ENCODE measurements around the gene CACNA1C. TPM values are rescaled to one million over a fixed set of nuclear protein-coding genes. Genes with fewer than 3 reads are reported as not detected.

CACNA1C gene
- total RNA-seq, 2 experiments from 2014 or later = 0.04 TPM

DNA sequence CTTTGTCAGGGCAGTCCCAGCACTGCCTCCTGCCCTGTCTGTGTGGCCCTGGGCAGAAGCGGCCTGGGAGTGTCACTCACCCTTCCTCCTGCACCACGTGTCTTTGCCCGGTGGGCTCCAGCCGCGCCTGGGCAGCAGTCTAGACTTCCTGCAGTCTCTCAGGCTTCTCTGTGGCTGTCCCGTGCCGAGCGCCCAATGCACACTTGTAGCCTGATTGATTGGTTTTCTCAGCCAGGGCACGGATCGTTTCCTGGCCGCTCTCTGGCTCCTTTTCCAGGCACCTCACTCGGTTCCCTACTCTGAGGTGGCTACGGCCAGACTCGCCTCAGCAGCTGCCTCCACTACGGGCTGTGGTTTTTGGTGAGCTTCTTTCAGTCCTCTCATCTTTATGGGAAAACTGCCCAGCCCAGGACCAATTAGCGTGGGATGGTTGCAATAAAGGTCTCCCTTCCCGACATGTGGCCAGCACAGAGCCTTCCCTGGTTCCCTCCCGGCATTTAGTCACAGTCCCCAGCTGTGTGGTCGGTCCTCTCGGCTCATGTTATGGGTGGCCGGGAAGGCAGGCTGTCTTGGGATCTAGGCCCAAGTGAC, 133.1 kb downstream of the CACNA1C start:
- ChIA-PET POLR2A (no interaction called here), CTCF (no interaction called here)

DNA sequence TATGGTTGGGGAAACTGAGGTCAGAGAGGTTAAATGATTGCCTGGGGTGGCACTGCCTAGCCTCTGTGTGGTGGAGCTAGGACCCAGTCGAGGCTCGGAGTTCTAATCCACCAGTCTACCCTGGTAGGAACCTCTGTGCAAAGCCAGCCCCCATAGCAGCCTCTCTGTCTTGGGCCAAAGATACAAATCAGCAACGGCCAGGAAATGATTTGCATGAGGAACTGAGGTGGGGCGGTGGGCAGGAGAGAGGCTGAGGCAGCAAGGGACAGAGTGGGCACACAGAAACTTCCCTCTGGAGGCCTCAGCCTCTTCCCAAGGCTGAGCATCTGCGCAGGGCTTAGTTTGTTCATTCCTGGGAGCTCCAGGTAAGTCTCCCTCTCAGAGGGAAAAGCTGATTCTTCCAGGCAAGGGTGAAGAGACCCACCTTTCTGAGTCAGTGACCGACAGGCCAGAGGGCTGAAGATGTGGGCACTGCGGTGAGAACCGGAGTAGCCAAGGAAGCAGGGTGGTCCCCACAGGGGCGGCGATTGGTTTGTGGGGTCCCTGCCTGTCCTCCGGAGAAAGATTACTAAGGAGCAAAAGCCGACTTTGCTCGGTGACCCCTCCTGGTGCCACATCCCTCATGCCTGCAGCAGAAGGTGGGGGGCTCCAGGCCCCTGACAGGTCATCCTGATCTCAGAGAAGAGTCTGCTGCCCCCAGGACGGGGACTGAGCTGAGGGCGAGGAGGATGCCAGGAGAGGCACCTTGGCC, 134.6 kb downstream of the CACNA1C start:
- ChIA-PET POLR2A (no interaction called here), CTCF (no interaction called here)

DNA sequence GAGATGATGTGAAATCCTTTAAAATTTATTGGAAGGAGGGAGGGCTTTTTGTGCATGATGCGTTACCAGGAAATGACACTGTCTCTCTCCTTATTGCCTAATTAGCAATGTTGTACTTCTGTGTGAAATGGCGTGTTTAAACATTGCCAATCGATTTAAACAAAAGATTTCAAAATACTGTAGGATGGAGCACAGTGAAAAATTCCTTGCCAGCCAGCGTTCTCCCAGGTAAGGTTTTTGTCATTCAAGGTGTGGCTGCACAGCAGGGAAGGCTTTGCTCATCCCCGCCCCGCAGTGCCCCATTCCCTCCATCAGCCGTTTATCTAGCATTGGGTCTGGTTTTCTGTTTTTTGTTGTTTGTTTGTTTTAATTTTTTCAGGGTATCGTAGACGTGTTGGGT, 137.3 kb downstream of the CACNA1C start:
- CTCF ChIA-PET = no interaction called here
- POLR2A ChIA-PET = no interaction called here

DNA sequence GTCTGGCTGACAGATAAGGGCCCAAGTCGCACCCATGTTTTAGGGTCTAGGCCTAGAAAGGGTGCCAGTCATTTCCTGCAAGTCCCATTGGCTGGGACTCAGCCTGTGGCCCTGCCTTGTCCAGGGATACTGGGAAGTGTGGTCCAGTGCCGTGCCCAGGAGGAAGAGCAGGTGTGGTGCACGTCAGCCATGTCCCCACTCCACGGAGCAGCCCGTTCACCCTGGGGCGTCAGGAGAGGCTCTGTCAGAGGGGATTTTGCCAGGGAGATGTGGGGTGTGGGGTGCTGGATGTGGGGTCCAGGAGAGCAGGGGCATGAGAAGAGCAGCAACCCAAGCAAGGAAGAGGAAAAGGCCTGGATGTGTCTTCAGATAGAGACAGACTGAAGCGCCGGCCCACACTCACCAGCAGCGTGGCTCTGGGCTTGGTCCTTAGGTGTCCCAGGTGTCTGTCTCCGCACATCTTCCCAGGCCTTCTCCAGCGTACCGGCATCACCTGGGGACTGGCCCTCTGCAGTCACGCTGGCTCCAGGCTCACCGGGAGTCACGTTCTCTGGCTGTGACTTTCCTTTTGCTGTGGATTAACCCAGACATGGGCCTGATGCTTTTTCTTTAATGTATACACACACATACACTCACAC, 138.2 kb downstream of the CACNA1C start:
- POLR2A ChIA-PET = no interaction called here
- CTCF ChIA-PET = no interaction called here

DNA sequence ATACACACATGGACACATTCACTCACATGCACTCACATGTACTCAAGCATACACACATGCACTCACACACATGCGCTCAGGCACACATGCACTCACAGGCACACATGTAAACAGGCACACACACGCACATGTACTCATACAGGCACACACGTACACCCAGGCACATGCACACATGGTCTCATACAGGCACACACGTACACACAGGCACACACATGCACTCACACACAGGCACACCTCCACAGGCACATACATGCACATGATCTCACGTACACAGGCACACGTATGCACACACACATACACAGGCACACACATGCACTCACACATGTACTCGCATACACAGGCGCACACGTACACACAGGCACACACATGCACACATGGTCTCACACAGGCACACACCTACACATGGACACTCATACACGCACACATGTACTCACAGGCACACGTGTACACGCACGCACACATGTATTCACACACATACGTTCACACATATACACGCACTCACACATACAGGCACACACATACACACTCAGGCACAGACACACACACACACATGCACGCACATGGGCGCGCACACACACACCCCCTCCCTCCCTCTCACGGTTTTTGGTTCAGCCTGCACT, 138.9 kb downstream of the CACNA1C start:
- ChIA-PET POLR2A (no interaction called here), CTCF (no interaction called here)

DNA sequence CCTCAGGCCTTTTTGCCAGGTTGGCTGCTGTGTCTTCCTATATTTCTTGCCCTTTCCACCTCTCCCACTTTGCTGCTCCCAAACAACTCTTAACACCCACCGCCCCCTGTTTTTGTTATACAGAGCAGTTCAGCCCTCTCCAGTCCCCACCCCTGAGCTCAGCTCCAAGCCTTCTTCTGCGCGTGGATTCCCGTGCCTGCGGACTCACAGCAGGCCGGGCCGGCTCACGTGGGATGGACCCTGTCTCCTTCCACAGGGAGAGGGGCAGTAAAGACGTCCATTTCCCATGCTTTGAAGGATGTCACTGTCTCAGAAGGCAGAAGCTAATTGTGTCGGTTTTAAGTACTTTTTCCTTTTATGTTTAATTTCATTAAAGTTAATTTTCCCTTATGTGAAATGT, 139.4 kb downstream of the CACNA1C start:
- ChIA-PET CTCF (no interaction called here), POLR2A (no interaction called here)

DNA sequence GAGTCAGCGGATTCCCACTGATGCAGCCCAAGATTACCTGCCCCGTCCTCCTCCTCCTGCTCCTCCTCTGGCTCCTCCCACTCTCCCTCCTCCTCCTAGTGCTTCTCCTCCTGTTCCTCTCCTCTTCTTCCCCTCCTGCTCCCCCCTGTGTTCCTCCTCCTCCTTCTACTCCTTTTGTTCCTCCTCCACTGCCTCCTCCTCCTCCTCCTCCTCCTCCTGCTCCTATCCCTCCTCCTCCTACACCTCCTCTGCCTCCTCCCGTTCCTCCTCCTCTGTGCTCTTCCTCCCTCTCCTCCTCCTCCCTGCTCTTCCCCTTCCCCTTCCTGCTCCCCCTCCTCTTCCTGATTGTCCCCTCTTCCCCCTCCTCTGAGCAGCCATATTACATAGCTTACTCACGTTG, 141.3 kb downstream of the CACNA1C start:
- CTCF ChIA-PET = interaction anchor here (0.7 kb wide), 1 partner anchor 342 kb away, joined by 3 read pairs; no protein-coding TSS in a partner anchor
- POLR2A ChIA-PET = no interaction called here

DNA sequence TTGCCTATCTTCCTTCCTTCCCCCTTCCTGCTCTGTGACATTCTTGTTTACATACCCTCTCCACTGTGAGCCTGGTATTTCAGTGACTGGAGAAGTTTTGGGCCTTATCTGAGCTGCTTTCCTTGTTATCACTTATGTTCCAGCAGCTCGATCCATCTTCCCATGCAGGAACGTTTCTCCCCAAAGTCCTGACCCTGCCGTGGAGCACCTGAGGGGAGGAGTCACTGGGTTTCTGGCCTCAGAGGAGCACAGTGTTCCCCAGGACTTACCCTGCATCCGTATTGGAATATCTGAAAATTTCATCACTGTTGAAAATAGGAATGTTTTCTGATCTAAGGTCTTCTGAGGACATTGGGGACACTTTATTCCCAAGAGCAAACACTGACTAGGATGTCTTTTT, 141.8 kb downstream of the CACNA1C start:
- POLR2A ChIA-PET = no interaction called here
- CTCF ChIA-PET = interaction anchor here (0.7 kb wide), 1 partner anchor 342 kb away, joined by 3 read pairs; no protein-coding TSS in a partner anchor

DNA sequence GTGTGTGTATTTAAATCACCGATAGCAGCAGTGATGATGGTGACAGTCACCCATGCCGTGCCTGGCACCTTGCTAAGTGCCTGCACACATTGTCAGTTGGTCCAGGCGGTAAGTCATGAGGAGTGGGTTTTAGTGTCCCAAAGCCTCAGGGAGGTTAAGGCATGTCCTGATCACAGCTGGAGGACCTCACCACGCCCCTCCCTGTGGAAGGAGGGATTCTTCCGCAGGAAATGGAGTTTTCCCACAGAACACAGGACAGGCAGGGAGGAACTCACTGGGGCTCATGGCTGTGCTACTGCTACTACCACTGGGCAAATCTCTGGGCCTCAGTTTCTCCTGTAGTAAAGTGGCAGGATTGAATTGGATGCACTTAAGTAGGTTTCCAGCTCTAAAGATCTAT, 142.3 kb downstream of the CACNA1C start:
- ChIA-PET POLR2A (no interaction called here), CTCF (no interaction called here)

DNA sequence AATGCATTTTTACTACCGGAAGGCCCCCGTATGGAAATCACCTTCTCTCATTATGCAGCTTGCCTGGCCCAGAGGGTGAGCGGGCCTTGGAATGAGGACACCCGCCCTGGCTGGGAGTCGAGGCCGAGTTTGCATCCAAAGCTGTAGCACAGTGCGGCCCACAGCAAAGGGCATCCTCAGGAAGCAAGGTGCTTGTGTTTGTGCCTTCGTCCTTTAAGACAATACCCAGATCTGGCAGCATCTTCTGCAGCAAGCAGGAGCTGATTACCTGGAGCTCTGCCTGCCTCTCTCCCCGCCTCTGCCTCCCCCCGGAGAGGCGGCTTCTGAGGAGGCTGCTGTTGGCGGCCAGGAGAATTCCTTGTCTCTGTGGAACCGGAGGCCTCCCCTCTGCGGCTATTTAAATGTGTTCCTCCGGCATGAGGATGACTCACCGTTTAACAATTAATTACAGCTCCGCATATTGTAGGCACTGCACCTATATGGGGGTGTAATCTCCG, 145.3 kb downstream of the CACNA1C start:
- ChIA-PET CTCF (no interaction called here), POLR2A (no interaction called here)

DNA sequence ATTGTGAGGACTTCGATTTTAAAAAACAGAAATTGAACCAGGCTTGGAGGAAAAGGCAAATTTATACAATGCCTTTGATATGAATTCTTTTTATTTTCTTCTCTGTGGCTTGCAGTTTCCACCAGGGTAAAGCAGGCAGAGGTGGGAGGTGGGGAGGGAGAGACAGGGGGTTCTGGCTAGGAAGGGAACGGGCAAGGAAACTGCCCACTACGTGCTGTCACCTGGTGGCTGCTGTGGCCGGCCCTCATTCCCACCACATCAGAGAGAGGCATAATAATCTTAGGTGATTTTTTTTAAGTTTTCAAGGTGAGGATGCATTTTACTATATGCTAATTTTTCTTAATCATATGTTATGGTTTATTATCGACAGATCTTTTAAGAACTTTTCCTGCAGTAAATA, 145.8 kb downstream of the CACNA1C start:
- CTCF ChIA-PET = no interaction called here
- POLR2A ChIA-PET = no interaction called here

DNA sequence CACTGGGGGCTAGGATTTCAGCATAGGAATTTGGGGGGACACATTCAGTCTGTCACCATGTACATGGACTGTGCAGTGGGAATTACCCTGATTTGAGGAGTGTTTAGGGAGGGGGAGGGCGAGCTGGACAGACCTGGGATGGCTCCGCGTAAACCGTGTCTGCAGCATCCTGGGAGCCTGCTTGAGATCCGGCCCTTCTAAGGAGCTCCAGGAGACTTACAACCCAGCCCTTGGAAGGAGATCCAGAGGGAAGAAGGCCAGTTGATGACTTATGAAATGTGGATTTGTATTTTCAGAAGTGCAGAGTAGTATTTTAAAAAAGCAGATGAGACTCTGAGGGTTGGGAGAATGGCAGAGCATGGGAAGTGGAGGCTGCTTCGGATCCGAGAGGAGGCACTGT, 153.2 kb downstream of the CACNA1C start:
- CTCF ChIA-PET = no interaction called here
- POLR2A ChIA-PET = no interaction called here

DNA sequence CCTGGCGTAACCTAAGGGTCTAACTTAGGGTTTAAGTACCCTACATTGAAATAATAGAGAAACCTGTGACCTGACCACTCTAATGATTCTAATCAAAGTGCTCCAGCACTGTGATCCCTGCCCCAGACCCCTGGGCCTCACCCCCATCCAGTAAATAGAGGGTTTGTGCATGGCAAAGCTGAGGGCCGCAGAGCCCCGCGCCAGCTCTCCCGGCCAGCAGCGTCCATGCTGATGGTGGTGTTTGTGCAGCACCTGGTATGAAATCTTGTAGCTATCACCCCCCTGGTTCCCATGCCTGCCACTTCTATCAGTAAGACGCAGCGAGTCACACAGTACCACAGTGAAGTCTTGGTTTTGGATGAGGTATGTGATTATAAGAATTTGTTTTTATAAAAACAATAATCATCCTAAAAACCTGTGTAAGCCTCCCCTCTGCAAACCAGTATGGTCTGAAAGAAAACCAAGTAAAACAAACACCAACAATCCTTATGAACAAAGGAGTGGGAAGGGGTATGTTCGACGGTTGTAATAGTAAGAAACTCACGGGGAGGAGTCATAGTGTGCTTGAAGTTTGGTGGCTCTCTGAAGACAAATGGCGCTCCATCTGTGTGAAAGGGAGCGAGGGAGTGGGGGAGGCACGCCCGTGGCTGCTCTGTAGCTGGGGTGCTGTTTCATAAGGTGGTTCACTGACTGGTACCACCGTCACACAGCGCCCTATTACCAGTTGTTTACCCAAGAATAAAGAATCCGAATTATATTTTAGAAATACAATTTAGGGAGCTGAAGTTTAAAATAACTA, 156.2 kb downstream of the CACNA1C start:
- ChIA-PET CTCF (no interaction called here), POLR2A (no interaction called here)

DNA sequence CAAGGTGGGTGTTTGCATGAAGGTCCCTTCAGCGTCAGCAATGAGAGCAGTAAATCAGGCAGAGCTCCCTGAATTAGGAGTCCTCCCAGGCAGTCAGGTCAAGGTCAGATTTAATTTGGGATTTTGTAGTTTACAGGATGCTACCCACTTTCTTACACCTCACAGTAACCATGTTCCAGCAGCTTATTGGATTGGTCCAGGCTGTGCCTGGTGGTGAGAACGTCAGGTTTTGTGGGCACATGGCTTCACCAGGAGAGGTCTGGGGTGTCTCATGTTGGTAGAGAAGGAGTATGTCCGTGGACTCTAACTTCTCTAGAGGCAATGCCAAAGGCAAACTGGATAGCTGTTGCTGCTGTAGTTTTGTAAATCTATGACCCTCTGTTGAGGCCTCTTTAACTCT, 158.3 kb downstream of the CACNA1C start:
- ChIA-PET CTCF (no interaction called here), POLR2A (no interaction called here)

DNA sequence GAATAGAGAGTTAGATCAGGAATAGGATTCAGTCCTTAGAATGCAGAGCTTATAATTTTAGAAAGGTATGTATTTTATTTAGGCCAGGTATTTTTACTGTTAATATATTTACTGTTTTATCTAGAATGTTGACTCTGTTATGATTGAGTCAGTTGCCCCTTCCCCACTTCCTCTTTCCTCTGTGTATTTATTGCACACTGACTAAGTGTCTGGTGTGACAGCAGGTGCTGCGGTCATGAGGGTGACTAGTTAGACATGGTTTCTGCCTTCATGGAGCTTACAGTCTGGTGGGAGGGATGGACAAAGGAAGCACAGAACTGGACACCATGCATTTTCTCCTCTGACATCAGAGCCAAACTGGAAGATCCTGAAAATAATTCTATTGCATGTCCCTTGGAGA, 159.8 kb downstream of the CACNA1C start:
- ChIA-PET CTCF (no interaction called here), POLR2A (no interaction called here)

DNA sequence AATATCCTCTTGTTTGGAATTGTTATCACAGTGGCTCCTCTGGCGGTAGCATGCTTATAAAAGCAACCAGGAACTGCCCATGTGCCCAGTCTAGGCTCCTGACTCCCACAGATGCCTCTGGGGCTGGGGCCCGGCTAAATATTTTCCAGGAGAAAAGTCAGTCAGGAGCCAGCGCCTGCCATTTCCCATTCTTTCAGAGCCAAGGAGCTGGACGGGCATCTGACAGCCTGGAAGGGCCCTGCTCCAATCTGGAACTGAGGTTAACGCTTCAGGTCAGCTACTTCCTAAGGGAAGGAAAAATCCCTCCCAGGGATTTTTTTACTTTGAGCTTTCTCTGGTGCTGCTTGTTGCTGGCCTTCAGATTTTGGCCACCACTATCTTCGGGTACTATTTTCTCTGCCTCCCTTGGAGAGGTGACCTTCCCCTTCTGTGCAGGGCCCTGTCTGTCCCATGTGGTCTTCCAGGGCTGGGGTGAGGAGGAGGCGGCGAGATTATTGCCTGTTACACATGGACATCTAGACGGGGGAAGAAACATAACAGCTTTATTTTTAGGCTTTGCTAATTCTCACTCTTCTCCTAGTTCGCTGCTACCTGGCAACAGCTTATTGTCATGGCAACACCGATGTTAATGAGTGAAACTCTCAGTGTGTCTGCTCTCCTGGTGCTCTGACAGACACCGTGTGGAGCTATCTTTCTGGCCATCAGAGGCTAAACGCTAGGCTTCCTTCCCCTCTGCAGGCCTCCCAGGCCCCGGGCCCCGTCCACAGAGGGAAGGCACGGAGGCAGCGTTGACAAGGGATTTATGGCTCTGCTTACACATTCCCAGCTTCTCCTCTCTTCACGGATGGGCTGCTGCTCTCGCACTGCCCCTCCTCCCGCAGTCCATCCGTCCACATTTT, 160.4 kb downstream of the CACNA1C start:
- POLR2A ChIA-PET = no interaction called here
- CTCF ChIA-PET = no interaction called here

DNA sequence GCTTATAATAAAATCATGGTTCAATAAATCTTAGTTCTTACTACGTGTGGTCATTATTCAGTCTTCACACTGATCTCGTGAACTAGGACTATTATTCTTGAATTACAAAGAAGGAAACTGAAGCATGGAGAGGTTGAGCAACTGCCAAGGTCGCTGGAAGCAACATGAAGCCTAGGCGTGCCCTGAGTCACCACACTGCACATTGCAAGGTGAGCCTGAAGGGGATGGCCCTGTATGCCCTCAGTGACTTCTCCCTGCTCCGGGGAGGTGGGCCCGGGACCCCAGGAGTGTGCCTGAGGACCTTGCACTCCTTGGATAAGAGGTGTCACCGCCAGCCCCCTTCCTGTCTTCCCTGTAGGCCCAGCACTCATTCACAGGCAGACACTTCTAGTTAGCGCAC, 161.6 kb downstream of the CACNA1C start:
- POLR2A ChIA-PET = no interaction called here
- CTCF ChIA-PET = no interaction called here

DNA sequence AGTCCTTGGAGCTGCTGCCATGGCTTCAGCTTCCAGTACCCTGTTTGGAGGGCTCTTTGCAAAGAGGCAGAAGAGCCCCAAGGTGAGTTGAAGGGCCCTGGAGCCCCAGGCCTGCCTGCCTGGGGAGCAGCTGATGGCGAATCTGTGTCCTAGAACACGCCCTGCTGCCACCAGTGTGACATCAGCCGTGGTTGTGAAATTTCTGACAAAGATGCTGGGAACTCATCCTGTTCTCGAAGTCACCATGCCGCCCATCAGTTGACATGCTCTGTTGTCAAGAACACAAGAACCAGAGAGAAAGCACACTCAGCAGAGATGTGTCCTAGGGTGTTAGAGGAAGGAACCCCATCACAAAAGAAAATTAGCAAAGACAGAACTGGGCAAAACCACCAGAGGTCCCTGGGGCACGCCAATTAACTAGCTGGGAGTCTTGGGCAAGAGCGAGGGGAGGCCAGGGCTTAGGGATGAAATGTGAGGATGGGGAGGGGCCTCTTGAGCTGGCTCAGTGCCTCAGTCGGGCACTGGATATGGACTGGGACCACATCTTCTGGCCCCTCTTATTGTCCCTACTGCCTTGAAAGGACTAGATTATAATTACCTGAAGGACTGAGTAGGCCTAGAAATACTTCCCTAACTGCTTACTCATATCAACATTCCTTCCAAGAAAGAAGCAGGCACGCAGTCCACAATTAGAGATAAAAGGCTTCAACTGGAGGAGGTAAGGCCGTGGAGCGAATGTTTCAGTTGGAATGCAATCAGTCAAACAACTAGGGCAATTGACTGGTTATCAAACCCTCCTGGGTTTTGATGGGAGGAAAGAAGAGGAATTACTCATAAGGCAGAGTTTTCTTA, 163.1 kb downstream of the CACNA1C start:
- CTCF ChIA-PET = no interaction called here

More for the DNA sequence above, 163.1 kb downstream of the CACNA1C start:
- POLR2A ChIA-PET = no interaction called here
